Endothelial cell of umbilical vein (primary cell): ENCODE data around the gene PIK3C2G. TPM values are rescaled to one million over a fixed set of nuclear protein-coding genes. Genes with fewer than 3 reads are reported as not detected.

ENCODE experiments used
- BruUV-seq: library from RNA; stranded (reverse); fragments of 400-500 nt; replicated peaks from 2 replicates; lab custom pipeline; 2021; lab: Mats Ljungman, UMichigan
- CTCF ChIA-PET: fragments of 300-600, 350-600 bp; sonication (Branson Sonifier 250); formaldehyde crosslinking; loops from one replicate; lab custom pipeline; 2021; ENCODE audit warnings: antibody characterized with exemption, inconsistent platforms; lab: Charles Lee
- POLR2A ChIA-PET: fragments of 300-600, 350-600 bp; sonication (Branson Sonifier 250); formaldehyde crosslinking; loops from one replicate; lab custom pipeline; 2021; ENCODE audit warnings: antibody characterized with exemption, inconsistent platforms; lab: Charles Lee
- DNase-seq: peaks from one replicate; pipeline ENCODE4 v3.0.0-alpha.2; 2011; ENCODE audit warnings: low read depth, low spot score
- FAIRE-seq: peaks from 2 replicates; lab custom pipeline; 2011; peaks lifted over from hg19 to GRCh38; lab: Jason Lieb, UNC
- H2AFZ ChIP-seq: 2 replicates; pipeline ENCODE4 v1.6.0; 2012; ENCODE audit warnings: low read depth, low read length, control low read depth, inconsistent platforms
- H3K27ac ChIP-seq: 2 replicates; pipeline ENCODE4 v1.5.1; 2011; ENCODE audit warnings: low read depth, mild to moderate bottlenecking, control low read depth, low read length, moderate library complexity; ENCODE audit not compliant: insufficient read depth
- H3K27me3 ChIP-seq, 2 experiments: 2 replicates each; pipeline versions ENCODE4 v1.6.0 to v1.6.1; 2011; ENCODE audit warnings: low read length in 2 of 2, mixed read lengths in 1 of 2; ENCODE audit not compliant: control insufficient read depth in 2 of 2, insufficient read depth in 2 of 2
- H3K36me3 ChIP-seq, 2 experiments: 2 replicates in 1 of 2; 3 replicates in 1 of 2; pipeline ENCODE4 v1.5.1; 2011; ENCODE audit warnings: low read length in 2 of 2, mild to moderate bottlenecking in 1 of 2, moderate library complexity in 1 of 2; ENCODE audit not compliant: control insufficient read depth in 2 of 2, insufficient read depth in 2 of 2; ENCODE audit errors: extremely low read depth in 1 of 2
- H3K4me1 ChIP-seq: 3 replicates; pipeline ENCODE4 v1.5.1; 2011; ENCODE audit warnings: mild to moderate bottlenecking, low read length; ENCODE audit not compliant: control insufficient read depth, insufficient read depth; ENCODE audit errors: extremely low read depth
- H3K4me2 ChIP-seq: 2 replicates; pipeline ENCODE4 v1.6.1; 2011; ENCODE audit warnings: low read length, control low read depth, mixed read lengths; ENCODE audit not compliant: insufficient read depth
- H3K4me3 ChIP-seq, 3 experiments: fragments of 200-600 bp in 1 of 3; sonication (generic), shearing (Covaris generic) in 1 of 3; replicated peaks in 1 of 3; 2 replicates each; pipeline ENCODE4 v1.5.1; 2011 to 2016; ENCODE audit warnings: control low read depth in 3 of 3, low read length in 3 of 3, mild to moderate bottlenecking in 2 of 3, inconsistent platforms in 1 of 3, low read depth in 1 of 3, moderate library complexity in 1 of 3; ENCODE audit not compliant: insufficient read depth in 1 of 3
- H3K79me2 ChIP-seq: 2 replicates; pipeline ENCODE4 v1.6.0; 2012; ENCODE audit warnings: low read length, inconsistent platforms; ENCODE audit not compliant: control insufficient read depth, insufficient read depth
- H3K9ac ChIP-seq: replicated peaks from 2 replicates; pipeline ENCODE3; 2011; ENCODE audit warnings: low read length, control low read depth; ENCODE audit not compliant: insufficient read depth; ENCODE audit errors: extremely low read depth
- H3K9me1 ChIP-seq: replicated peaks from 3 replicates; pipeline ENCODE4 v1.6.0; 2011; ENCODE audit warnings: mild to moderate bottlenecking, low read length; ENCODE audit not compliant: control insufficient read depth, insufficient read depth; ENCODE audit errors: extremely low read depth
- H3K9me3 ChIP-seq: replicated peaks from 2 replicates; pipeline ENCODE4 v1.5.1; 2012; ENCODE audit warnings: low read length, inconsistent platforms; ENCODE audit not compliant: control insufficient read depth, insufficient read depth
- H4K20me1 ChIP-seq: replicated peaks from 2 replicates; pipeline ENCODE3; 2011; ENCODE audit warnings: mild to moderate bottlenecking, low read length; ENCODE audit not compliant: control insufficient read depth, insufficient read depth; ENCODE audit errors: extremely low read depth
- CTCF ChIP-seq, 2 donors: IDR thresholded peaks; 1 replicate in 1 of 2; 2 replicates in 1 of 2; pipeline ENCODE4 v1.5.1; 2011; ENCODE audit warnings: low read length in 2 of 2, mild to moderate bottlenecking in 2 of 2, moderate library complexity in 2 of 2, control low read depth in 1 of 2, inconsistent platforms in 1 of 2, low read depth in 1 of 2; ENCODE audit not compliant: insufficient read depth in 1 of 2; ENCODE audit errors: extremely low read depth in 1 of 2
- EZH2 ChIP-seq: IDR thresholded peaks from 2 replicates; pipeline ENCODE4 v1.6.1; 2012; ENCODE audit warnings: borderline replicate concordance, low read depth, mild to moderate bottlenecking, moderate library complexity, low read length, inconsistent platforms; ENCODE audit not compliant: severe bottlenecking
- FOS ChIP-seq: IDR thresholded peaks from 2 replicates; pipeline ENCODE4 v1.6.1; 2011; ENCODE audit warnings: mild to moderate bottlenecking, low read length, moderate library complexity, borderline replicate concordance; ENCODE audit not compliant: insufficient read depth
- GATA2 ChIP-seq: IDR thresholded peaks from 2 replicates; pipeline ENCODE4 v1.7.0; 2011; ENCODE audit warnings: low read depth, mild to moderate bottlenecking, moderate library complexity, mixed read lengths, low read length; ENCODE audit not compliant: insufficient read length, insufficient read depth
- JUN ChIP-seq: IDR thresholded peaks from 2 replicates; pipeline ENCODE4 v1.6.1; 2011; ENCODE audit warnings: borderline replicate concordance, low read depth; ENCODE audit not compliant: insufficient read length, insufficient read depth
- MYC ChIP-seq: IDR thresholded peaks from one replicate; pipeline ENCODE4 v1.6.1; 2011; ENCODE audit warnings: mild to moderate bottlenecking, low read depth, low read length
- POLR2A ChIP-seq: IDR thresholded peaks from 2 replicates; pipeline ENCODE4 v1.6.1; 2012; ENCODE audit warnings: low read depth, mild to moderate bottlenecking, control low read depth, low read length
- POLR2AphosphoS5 ChIP-seq: IDR thresholded peaks from 2 replicates; pipeline ENCODE4 v1.6.1; 2012; ENCODE audit warnings: low read depth, mild to moderate bottlenecking, control low read depth, low read length, moderate library complexity; ENCODE audit not compliant: insufficient read depth
- dilution Hi-C: fragments of 300-500 bp; cut with MboI; formaldehyde crosslinking; loops from one replicate; pipeline ENCODE4 v1.15.0; 2019; ENCODE audit warnings: low sequenced_read_pairs; ENCODE audit not compliant: extremely low pct_ligation_motif_present
- intact Hi-C: fragments of 100-400 bp; cut with micrococcal nuclease; formaldehyde crosslinking; loops from one replicate; pipeline ENCODE4 v1.10.0; 2022
- polyA plus RNA-seq, 4 experiments: library from polyadenylated mRNA; depleted of rRNA in 3 of 4; stranded (reverse) in 3 of 4; unstranded in 1 of 4; fragments of >200 nt; gene quantifications; 2 replicates each; pipeline versions ENCODE4 v1.2.1 to v1.2.3, GENCODE V29; 2011 to 2012; ENCODE audit warnings: missing spikeins in 1 of 4
- total RNA-seq: library from RNA; stranded (reverse); gene quantifications from 2 replicates; pipeline ENCODE4 v1.2.3, GENCODE V29; 2021
- TF ChIP-seq, protein P1 (sequence below): IDR thresholded peaks from 2 replicates; pipeline ENCODE4 v1.6.1; 2011; ENCODE audit not compliant: insufficient read depth, insufficient read length

Gene PIK3C2G
- total and polyA plus RNA-seq, 2 donors (not counting 3 experiments of a cell fraction or from before 2014, with no cell fraction given) = not detected

DNA sequence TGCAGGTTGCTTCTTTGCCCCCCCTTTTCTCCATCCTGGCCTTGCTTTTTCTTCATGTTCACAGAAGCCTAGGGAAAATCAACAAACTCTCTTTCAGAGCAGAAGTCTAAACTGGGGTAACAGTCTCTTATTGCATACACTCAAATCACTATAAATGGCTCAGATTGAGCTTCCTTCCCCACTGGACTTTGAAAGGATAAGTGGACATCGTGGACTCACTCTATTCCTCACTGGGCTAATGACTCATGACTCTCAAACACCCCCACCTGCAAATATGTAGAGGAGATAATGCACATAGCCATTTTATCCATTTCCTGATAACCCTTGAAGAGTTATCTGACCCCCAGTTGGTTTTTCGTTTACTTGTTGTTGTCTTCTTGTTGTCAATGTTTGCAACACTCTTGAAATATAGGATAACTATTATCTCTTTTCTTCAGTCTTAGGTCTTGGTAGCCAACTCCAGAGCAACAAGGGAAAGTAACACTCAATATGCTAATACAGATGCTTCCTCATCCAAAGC lies 221.3 kb downstream of the PIK3C2G start:
- dilution Hi-C loops = no loop called here
- Histone ChIP-seq H3K27me3 (no peaks in the 10 kb centered on the region), H3K4me1 (no peaks in the 10 kb centered on the region), H3K4me2 (no peak overlapping the region), H3K27ac (no peak overlapping the region), H3K9ac (no peak overlapping the region), H3K79me2 (no peaks in the 10 kb centered on the region), H3K4me3 (no peak overlapping the region), H4K20me1 (no peaks in the 10 kb centered on the region), H3K9me3 (no peaks in the 10 kb centered on the region), H2AFZ (no peak overlapping the region), H3K36me3 (no peaks in the 10 kb centered on the region), H3K9me1 (no peaks in the 10 kb centered on the region)
- no peak for FAIRE-seq
- DNase-seq = no peak
- intact Hi-C loops = no loop called here
- POLR2A ChIA-PET = no interaction called here
- CTCF ChIA-PET = interaction anchor here (0.6 kb wide), 2 partner anchors 162 to 707 kb away, joined by 3 to 5 read pairs; no protein-coding TSS in a partner anchor
- BruUV-seq = no TSS peak
- TF ChIP-seq, protein P1, sequence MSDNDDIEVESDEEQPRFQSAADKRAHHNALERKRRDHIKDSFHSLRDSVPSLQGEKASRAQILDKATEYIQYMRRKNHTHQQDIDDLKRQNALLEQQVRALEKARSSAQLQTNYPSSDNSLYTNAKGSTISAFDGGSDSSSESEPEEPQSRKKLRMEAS = no peak
- no peak for TF ChIP-seq POLR2AphosphoS5
- no peak for TF ChIP-seq JUN
- no peak for TF ChIP-seq CTCF (IDR thresholded peaks at IDR 0.05; ENCODE audit: extremely low read depth in 1 of 2, insufficient read depth in 1 of 2, low read depth in 1 of 2, low read length in 2 of 2)
- no peak for TF ChIP-seq GATA2
- TF ChIP-seq POLR2A = no peak
- TF ChIP-seq FOS = no peak
- no peak for TF ChIP-seq MYC
- no peak for TF ChIP-seq EZH2
